Fibroblast of skin of abdomen (primary cell): ENCODE measurements around the gene ZNF622.
"Not testable (repeated sequence)": the region's sequence is repeated elsewhere in the genome, so short reads cannot be mapped to it uniquely, and the experiment has no call there.

ENCODE experiments used
- DNase-seq: peaks from one replicate; pipeline ENCODE4 v3.0.0-alpha.2; 2013

The ZNF622 gene

GRCh38 chr5:16480821-16481538 lies 15.4 kb upstream of the ZNF622 start:
- DNase-seq = peak; percentile 56

- no peak for DNase-seq
Observed at GRCh38 chr5:16480144-16480543, 14.5 kb upstream of the ZNF622 start.

GRCh38 chr5:16477541-16477940 lies 11.9 kb upstream of the ZNF622 start:
- no peak for DNase-seq

GRCh38 chr5:16476417-16476816 lies 10.8 kb upstream of the ZNF622 start:
- DNase-seq = not testable (repeated sequence)

- no peak for DNase-seq
Observed at GRCh38 chr5:16471387-16471786, 5.8 kb upstream of the ZNF622 start.

GRCh38 chr5:16467363-16468219 lies 2.0 kb upstream of the ZNF622 start:
- DNase-seq = peak; percentile 62

GRCh38 chr5:16464664-16465543 lies 696 bp downstream of the ZNF622 start:
- DNase-seq = no peak

- DNase-seq = no peak
Observed at GRCh38 chr5:16464231-16464630, 1.4 kb downstream of the ZNF622 start.

GRCh38 chr5:16461782-16462181 lies 3.8 kb downstream of the ZNF622 start:
- DNase-seq = peak; percentile 83

GRCh38 chr5:16461026-16461425 lies 4.6 kb downstream of the ZNF622 start:
- peak; percentile 28 for DNase-seq

GRCh38 chr5:16459451-16459850 lies 6.1 kb downstream of the ZNF622 start:
- no peak for DNase-seq

GRCh38 chr5:16457853-16458252 lies 7.7 kb downstream of the ZNF622 start:
- DNase-seq = no peak

GRCh38 chr5:16457451-16457850 lies 8.1 kb downstream of the ZNF622 start:
- no peak for DNase-seq

GRCh38 chr5:16456103-16456832 lies 9.3 kb downstream of the ZNF622 start:
- peak; percentile 61 for DNase-seq

GRCh38 chr5:16455668-16456067 lies 9.9 kb downstream of the ZNF622 start:
- DNase-seq = no peak

GRCh38 chr5:16454686-16455085 lies 10.9 kb downstream of the ZNF622 start:
- no peak for DNase-seq

GRCh38 chr5:16453609-16454008 lies 12.0 kb downstream of the ZNF622 start:
- no peak for DNase-seq

GRCh38 chr5:16450163-16450562 lies 15.4 kb downstream of the ZNF622 start:
- no peak for DNase-seq

GRCh38 chr5:16446993-16447392 lies 18.6 kb downstream of the ZNF622 start:
- DNase-seq = no peak

- DNase-seq = no peak
Observed at GRCh38 chr5:16437977-16438376, 27.6 kb downstream of the ZNF622 start.

- not testable (repeated sequence) for DNase-seq
Observed at GRCh38 chr5:16436065-16436682, 29.4 kb downstream of the ZNF622 start.

- DNase-seq = no peak
Observed at GRCh38 chr5:16431490-16431889, 34.1 kb downstream of the ZNF622 start.
